ENCODE results near the gene ZFAND5.

DNA sequence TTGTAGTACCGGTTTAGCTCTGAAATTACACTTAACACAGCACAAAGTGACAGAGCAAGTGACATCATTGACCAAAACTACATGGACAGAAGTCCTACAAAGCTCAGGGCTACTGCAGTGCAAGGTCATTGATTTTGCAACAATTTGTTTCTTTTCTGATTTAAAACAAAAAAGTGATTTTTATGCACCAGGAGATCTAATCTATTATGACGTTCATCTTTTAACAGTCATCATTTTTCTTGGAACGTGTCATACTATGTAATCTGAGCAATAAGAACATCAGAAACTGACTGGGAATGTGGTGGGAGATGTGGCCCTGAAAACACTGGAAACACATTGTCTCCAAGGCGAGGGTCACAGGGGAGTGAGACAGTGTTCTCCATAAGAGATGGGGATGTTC, 17.4 kb upstream of the ZFAND5 start:
- TF ChIP-seq, protein P1, sequence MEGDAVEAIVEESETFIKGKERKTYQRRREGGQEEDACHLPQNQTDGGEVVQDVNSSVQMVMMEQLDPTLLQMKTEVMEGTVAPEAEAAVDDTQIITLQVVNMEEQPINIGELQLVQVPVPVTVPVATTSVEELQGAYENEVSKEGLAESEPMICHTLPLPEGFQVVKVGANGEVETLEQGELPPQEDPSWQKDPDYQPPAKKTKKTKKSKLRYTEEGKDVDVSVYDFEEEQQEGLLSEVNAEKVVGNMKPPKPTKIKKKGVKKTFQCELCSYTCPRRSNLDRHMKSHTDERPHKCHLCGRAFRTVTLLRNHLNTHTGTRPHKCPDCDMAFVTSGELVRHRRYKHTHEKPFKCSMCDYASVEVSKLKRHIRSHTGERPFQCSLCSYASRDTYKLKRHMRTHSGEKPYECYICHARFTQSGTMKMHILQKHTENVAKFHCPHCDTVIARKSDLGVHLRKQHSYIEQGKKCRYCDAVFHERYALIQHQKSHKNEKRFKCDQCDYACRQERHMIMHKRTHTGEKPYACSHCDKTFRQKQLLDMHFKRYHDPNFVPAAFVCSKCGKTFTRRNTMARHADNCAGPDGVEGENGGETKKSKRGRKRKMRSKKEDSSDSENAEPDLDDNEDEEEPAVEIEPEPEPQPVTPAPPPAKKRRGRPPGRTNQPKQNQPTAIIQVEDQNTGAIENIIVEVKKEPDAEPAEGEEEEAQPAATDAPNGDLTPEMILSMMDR (IDR thresholded peaks at IDR 0.05; ENCODE audit: low read depth, low read length, missing input control), result no peak
- TF ChIP-seq RAD21 (IDR thresholded peaks at IDR 0.05), result no peak

Data from liver (tissue), 3 donors.